ENCODE data around the gene ARHGAP23. TPM values are rescaled to one million over a fixed set of nuclear protein-coding genes. Genes with fewer than 3 reads are reported as not detected.
A peak's percentile ranks its signal among the peaks of the same experiment; 100 is the strongest.

ARHGAP23 gene
- total RNA-seq, 1 donor from 2014 or later, result 25.6 TPM

- no peaks in the 10 kb centered on the region for H3K36me3 ChIP-seq (ENCODE audit: control insufficient read depth in 3 of 3, insufficient read depth in 3 of 3, low read length in 3 of 3)
- H3K4me1 ChIP-seq (ENCODE audit: control insufficient read depth in 3 of 3, insufficient read depth in 3 of 3, low read length in 3 of 3), result peaks cover 4 to 10% (median 5%) of the 10 kb centered on the region in 3 donors
- no peak overlapping the region for H3K4me3 ChIP-seq (ENCODE audit: low read length in 3 of 3)
- no peak overlapping the region for H3K9ac ChIP-seq (ENCODE audit: low read depth in 1 of 3, low read length in 3 of 3)
- no peaks in the 10 kb centered on the region for H3K9me3 ChIP-seq (ENCODE audit: control insufficient read depth in 3 of 3, low read length in 3 of 3)
- H3K27me3 ChIP-seq (ENCODE audit: control insufficient read depth in 3 of 3, insufficient read depth in 3 of 3, low read length in 3 of 3), result peaks cover 0 to 31% (median 13%) of the 10 kb centered on the region in 3 donors
- H3K27ac ChIP-seq (ENCODE audit: low read depth, low read length), result no peak overlapping the region
These were observed 124.1 kb downstream of the ARHGAP23 start for GRCh38 chr17:38552343-38552742.

DNA sequence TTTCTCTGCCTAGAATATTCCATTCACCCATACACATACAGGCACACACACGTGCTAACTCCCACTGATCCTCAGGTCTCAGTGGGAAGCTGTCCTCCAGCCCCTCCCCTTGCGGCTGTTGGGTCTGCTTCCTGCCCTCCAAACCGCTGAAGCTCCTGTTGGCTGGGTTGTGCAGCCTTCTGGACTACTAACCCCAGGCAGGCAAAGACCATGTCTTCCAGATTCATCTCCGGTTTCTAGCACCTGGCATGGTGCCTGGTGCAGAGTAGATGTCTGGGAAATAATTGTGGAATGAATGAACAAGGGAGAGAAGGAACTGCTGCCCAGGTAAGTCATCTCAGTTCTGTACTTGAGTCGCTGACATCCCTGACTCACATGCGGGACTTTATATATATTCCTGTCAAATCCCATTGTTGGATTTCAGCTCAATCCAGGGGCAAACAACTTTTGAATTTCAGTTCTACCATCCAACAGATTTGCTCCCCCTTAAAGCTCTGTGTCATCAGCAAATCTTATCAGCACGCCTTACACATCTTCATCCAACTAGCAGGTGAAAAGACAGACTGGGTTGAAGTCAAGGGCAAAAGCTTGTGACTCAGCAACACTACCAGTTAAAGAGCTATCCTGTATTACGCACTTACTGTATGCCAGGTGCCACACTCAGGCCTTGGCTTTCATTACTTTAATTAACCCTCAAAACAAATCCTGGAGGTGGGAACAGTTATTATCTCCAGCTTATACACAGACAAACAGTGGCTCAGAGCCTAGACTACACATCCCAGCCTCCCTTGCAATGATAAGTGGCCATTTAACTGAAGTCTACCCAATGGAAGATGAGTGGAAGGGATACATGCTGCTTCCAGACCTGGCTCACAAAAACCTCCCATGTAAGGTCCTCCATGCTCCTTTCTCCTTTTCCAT, 126.4 kb downstream of the ARHGAP23 start:
- Histone ChIP-seq H3K27me3 (ENCODE audit: control insufficient read depth in 3 of 3, insufficient read depth in 3 of 3, low read length in 3 of 3) (peaks cover 8 to 30% (median 19%) of the 10 kb centered on the region in 3 donors), H3K4me1 (ENCODE audit: control insufficient read depth in 3 of 3, insufficient read depth in 3 of 3, low read length in 3 of 3) (peaks cover 21 to 31% (median 27%) of the 10 kb centered on the region in 3 donors), H3K9me3 (ENCODE audit: control insufficient read depth in 3 of 3, low read length in 3 of 3) (no peaks in the 10 kb centered on the region), H3K9ac (ENCODE audit: low read depth in 1 of 3, low read length in 3 of 3) (no peak overlapping the region), H3K27ac (ENCODE audit: low read depth, low read length) (no peak overlapping the region), H3K4me3 (ENCODE audit: low read length in 3 of 3) (no peak overlapping the region), H3K36me3 (ENCODE audit: control insufficient read depth in 3 of 3, insufficient read depth in 3 of 3, low read length in 3 of 3) (no peaks in the 10 kb centered on the region)

DNA sequence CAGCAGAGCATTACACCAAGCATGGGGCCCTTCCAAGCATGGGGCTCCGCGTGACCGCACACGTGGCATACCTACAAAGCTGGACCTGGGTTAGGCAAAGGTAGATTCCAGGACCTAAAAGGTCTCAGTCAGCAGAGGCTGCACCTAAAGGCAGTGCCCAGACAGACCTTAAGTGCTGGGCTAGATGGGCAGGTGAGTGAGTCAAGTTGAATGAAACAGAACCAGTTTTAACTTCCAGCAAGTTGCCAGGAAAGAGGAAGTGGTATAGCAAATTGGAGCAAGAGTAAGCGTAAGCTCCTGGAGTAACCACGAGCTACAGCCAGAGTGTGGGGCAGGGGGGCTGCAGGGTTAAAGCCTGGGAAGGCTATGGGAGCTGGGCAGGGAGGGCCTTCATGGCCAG, 128.0 kb downstream of the ARHGAP23 start:
- Histone ChIP-seq H3K4me1 (ENCODE audit: control insufficient read depth in 3 of 3, insufficient read depth in 3 of 3, low read length in 3 of 3) (peaks cover 25 to 36% (median 27%) of the 10 kb centered on the region in 3 donors), H3K9ac (ENCODE audit: low read depth in 1 of 3, low read length in 3 of 3) (no peak overlapping the region), H3K9me3 (ENCODE audit: control insufficient read depth in 3 of 3, low read length in 3 of 3) (no peaks in the 10 kb centered on the region), H3K27me3 (ENCODE audit: control insufficient read depth in 3 of 3, insufficient read depth in 3 of 3, low read length in 3 of 3) (peaks cover 23 to 40% (median 29%) of the 10 kb centered on the region in 3 donors), H3K27ac (ENCODE audit: low read depth, low read length) (no peak overlapping the region), H3K4me3 (ENCODE audit: low read length in 3 of 3) (no peak overlapping the region), H3K36me3 (ENCODE audit: control insufficient read depth in 3 of 3, insufficient read depth in 3 of 3, low read length in 3 of 3) (no peaks in the 10 kb centered on the region)

DNA sequence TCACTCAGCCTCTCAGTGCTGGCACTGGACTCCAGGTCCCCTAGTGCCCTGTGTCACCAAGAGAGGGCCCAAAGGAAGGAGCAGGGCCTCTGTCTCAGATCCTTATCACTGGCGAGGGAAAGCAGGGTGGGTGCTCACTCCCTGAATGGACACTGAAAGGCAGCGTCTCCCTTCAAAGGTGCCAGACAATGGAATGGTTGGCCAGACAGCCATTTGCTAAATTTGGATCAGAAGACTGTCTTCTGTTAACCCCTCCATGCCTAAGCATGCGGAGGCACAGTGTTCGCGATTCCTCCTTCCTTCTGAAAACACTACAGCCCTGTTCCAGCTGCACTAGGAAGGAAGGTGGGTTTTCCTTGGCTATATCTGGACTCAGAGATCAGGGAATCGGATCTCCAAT, 129.1 kb downstream of the ARHGAP23 start:
- H3K4me3 ChIP-seq (ENCODE audit: low read length in 3 of 3), result peak overlapping the region; percentile 55 to 70 (median 65)
- no peaks in the 10 kb centered on the region for H3K9me3 ChIP-seq (ENCODE audit: control insufficient read depth in 3 of 3, low read length in 3 of 3)
- peaks cover 35 to 47% (median 40%) of the 10 kb centered on the region in 3 donors for H3K27me3 ChIP-seq (ENCODE audit: control insufficient read depth in 3 of 3, insufficient read depth in 3 of 3, low read length in 3 of 3)
- H3K9ac ChIP-seq (ENCODE audit: low read depth in 1 of 3, low read length in 3 of 3), result peak overlapping the region in 2 of 3 donors; percentile 46 to 51
- H3K4me1 ChIP-seq (ENCODE audit: control insufficient read depth in 3 of 3, insufficient read depth in 3 of 3, low read length in 3 of 3), result peaks cover 25 to 36% (median 27%) of the 10 kb centered on the region in 3 donors
- no peaks in the 10 kb centered on the region for H3K36me3 ChIP-seq (ENCODE audit: control insufficient read depth in 3 of 3, insufficient read depth in 3 of 3, low read length in 3 of 3)
- no peak overlapping the region for H3K27ac ChIP-seq (ENCODE audit: low read depth, low read length)

GRCh38 chr17:38557836-38558727, 129.8 kb downstream of the ARHGAP23 start:
- Histone ChIP-seq H3K4me1 (ENCODE audit: control insufficient read depth in 3 of 3, insufficient read depth in 3 of 3, low read length in 3 of 3) (peaks cover 25 to 36% (median 27%) of the 10 kb centered on the region in 3 donors), H3K36me3 (ENCODE audit: control insufficient read depth in 3 of 3, insufficient read depth in 3 of 3, low read length in 3 of 3) (no peaks in the 10 kb centered on the region), H3K9me3 (ENCODE audit: control insufficient read depth in 3 of 3, low read length in 3 of 3) (no peaks in the 10 kb centered on the region), H3K9ac (ENCODE audit: low read depth in 1 of 3, low read length in 3 of 3) (peak overlapping the region in 2 of 3 donors; percentile 46 to 51), H3K27ac (ENCODE audit: low read depth, low read length) (no peak overlapping the region), H3K27me3 (ENCODE audit: control insufficient read depth in 3 of 3, insufficient read depth in 3 of 3, low read length in 3 of 3) (peaks cover 40 to 51% (median 46%) of the 10 kb centered on the region in 3 donors), H3K4me3 (ENCODE audit: low read length in 3 of 3) (peak overlapping the region; percentile 55 to 70 (median 65))

DNA sequence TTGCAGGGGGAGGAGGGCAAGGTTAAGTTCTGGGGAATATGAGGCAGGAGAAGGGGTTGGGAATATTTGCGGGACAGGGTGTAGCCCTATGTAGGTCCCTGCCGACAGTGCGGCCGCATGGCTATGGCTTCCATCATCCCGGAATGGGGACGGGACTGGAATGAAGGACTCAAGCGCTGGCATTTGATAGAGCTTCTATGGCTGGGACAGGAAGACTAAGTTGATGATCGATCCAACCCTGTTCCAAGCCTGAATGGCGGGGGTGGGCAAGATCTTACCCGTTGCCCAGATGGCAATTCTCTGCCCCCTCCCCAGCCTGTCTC, 130.4 kb downstream of the ARHGAP23 start:
- H3K9ac ChIP-seq (ENCODE audit: low read depth in 1 of 3, low read length in 3 of 3), result no peak overlapping the region
- H3K4me1 ChIP-seq (ENCODE audit: control insufficient read depth in 3 of 3, insufficient read depth in 3 of 3, low read length in 3 of 3), result peaks cover 25 to 36% (median 27%) of the 10 kb centered on the region in 3 donors
- peak overlapping the region; percentile 51 to 70 (median 65) for H3K4me3 ChIP-seq (ENCODE audit: low read length in 3 of 3)
- H3K36me3 ChIP-seq (ENCODE audit: control insufficient read depth in 3 of 3, insufficient read depth in 3 of 3, low read length in 3 of 3), result no peaks in the 10 kb centered on the region
- peaks cover 46 to 55% (median 52%) of the 10 kb centered on the region in 3 donors for H3K27me3 ChIP-seq (ENCODE audit: control insufficient read depth in 3 of 3, insufficient read depth in 3 of 3, low read length in 3 of 3)
- no peaks in the 10 kb centered on the region for H3K9me3 ChIP-seq (ENCODE audit: control insufficient read depth in 3 of 3, low read length in 3 of 3)
- H3K27ac ChIP-seq (ENCODE audit: low read depth, low read length), result no peak overlapping the region

- peak overlapping the region; percentile 51 to 70 (median 65) for H3K4me3 ChIP-seq (ENCODE audit: low read length in 3 of 3)
- H3K9ac ChIP-seq (ENCODE audit: low read depth in 1 of 3, low read length in 3 of 3), result no peak overlapping the region
- H3K4me1 ChIP-seq (ENCODE audit: control insufficient read depth in 3 of 3, insufficient read depth in 3 of 3, low read length in 3 of 3), result peaks cover 24 to 33% (median 25%) of the 10 kb centered on the region in 3 donors
These were observed 131.0 kb downstream of the ARHGAP23 start for GRCh38 chr17:38559051-38559879.

GRCh38 chr17:38559880-38560230, 131.6 kb downstream of the ARHGAP23 start:
- H3K36me3 ChIP-seq (ENCODE audit: control insufficient read depth in 3 of 3, insufficient read depth in 3 of 3, low read length in 3 of 3), result no peaks in the 10 kb centered on the region
- H3K4me3 ChIP-seq (ENCODE audit: low read length in 3 of 3), result no peak overlapping the region
- no peaks in the 10 kb centered on the region for H3K9me3 ChIP-seq (ENCODE audit: control insufficient read depth in 3 of 3, low read length in 3 of 3)
- H3K9ac ChIP-seq (ENCODE audit: low read depth in 1 of 3, low read length in 3 of 3), result no peak overlapping the region
- peaks cover 24 to 32% (median 25%) of the 10 kb centered on the region in 3 donors for H3K4me1 ChIP-seq (ENCODE audit: control insufficient read depth in 3 of 3, insufficient read depth in 3 of 3, low read length in 3 of 3)
- peaks cover 57 to 65% (median 63%) of the 10 kb centered on the region in 3 donors for H3K27me3 ChIP-seq (ENCODE audit: control insufficient read depth in 3 of 3, insufficient read depth in 3 of 3, low read length in 3 of 3)
- H3K27ac ChIP-seq (ENCODE audit: low read depth, low read length), result no peak overlapping the region

More at GRCh38 chr17:38559051-38559879, 131.0 kb downstream of the ARHGAP23 start:
- Histone ChIP-seq H3K9me3 (ENCODE audit: control insufficient read depth in 3 of 3, low read length in 3 of 3) (no peaks in the 10 kb centered on the region), H3K36me3 (ENCODE audit: control insufficient read depth in 3 of 3, insufficient read depth in 3 of 3, low read length in 3 of 3) (no peaks in the 10 kb centered on the region), H3K27me3 (ENCODE audit: control insufficient read depth in 3 of 3, insufficient read depth in 3 of 3, low read length in 3 of 3) (peaks cover 52 to 60% (median 58%) of the 10 kb centered on the region in 3 donors), H3K27ac (ENCODE audit: low read depth, low read length) (no peak overlapping the region)
